CD4-positive, alpha-beta T cell treated with Interferon alpha-2 for 1 hour (primary cell): ENCODE data around the gene TTC19.
A peak's percentile ranks its signal among the peaks of the same experiment; 100 is the strongest.
"Not testable (repeated sequence)": the region's sequence is repeated elsewhere in the genome, so short reads cannot be mapped to it uniquely, and the experiment has no call there.

Experiments used
- DNase-seq, 2 donors: peaks; one replicate each; pipeline ENCODE4 v3.0.0-alpha.2; 2020 to 2022

The TTC19 gene

GRCh38 chr17:15973016-15973415, 26.6 kb upstream of the TTC19 start:
- DNase-seq, result no peak

DNA sequence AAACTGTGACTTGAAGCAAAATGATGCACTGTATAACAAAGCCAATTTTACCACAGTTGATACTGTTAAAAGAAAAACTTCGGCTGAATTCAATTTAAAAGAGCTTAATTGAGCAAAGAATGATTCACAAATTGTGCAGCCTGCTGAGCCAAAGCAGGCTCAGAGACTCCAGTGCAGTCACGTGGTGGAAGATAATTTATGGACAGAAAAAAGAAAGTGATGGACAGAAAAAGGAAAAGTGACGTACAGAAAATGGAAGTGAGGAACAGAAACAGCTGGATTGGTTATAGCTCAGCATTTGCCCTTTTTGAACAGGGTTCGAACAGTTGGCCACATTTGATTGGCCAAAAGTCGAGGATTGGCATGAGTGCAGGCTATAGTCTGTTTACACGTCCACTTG, 25.8 kb upstream of the TTC19 start:
- DNase-seq, result no peak

- DNase-seq, result no peak
These were observed 21.7 kb upstream of the TTC19 start for GRCh38 chr17:15977894-15978293.

GRCh38 chr17:15978606-15979005, 21.0 kb upstream of the TTC19 start:
- no peak for DNase-seq

GRCh38 chr17:15979013-15979412, 20.6 kb upstream of the TTC19 start:
- not testable (repeated sequence) for DNase-seq

- DNase-seq, result no peak
These were observed 18.4 kb upstream of the TTC19 start for GRCh38 chr17:15981208-15981607.

DNA sequence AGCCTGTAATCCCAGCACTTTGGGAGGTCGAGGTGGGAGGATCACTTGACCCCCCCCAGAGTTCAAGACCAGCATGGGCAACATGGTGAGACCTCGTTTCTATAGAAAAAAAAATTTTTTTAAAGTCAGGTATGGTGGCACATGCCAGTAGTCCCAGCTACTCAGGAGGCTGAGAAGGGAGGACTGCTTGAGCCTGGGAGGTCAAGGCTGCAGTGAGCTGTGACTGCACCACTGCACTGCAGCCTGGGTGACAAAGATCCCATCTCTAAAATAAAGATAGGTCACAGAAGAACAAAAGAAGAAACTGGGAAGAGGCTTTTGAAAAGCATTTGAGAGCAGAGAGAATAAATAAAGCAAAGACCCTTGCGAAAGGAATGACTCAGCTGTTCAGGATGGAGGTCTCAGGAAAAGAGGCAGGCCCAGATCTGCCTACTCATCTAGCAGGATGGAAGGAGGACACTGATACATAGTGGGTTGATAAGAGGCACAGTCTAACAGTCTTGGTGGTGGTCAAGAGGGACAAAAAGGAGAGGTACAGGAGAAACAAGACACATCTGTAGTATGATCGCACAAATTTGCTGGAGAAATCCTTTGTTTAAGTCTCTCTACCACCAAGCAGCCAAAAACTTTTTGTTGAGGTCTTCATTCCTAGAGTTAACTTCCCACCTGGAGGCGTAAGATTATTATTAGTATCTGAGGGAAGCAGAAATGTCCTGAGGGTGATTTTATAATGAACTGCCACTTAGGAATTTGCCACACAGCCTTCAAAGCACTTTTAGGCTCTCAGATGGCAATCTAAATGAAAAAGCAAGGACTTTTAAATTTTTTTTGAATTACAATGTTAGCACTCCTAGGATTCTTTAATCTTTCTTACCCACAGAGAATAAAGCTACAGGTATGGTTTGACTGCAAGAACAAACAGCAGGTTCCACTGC, 17.7 kb upstream of the TTC19 start:
- no peak for DNase-seq

DNA sequence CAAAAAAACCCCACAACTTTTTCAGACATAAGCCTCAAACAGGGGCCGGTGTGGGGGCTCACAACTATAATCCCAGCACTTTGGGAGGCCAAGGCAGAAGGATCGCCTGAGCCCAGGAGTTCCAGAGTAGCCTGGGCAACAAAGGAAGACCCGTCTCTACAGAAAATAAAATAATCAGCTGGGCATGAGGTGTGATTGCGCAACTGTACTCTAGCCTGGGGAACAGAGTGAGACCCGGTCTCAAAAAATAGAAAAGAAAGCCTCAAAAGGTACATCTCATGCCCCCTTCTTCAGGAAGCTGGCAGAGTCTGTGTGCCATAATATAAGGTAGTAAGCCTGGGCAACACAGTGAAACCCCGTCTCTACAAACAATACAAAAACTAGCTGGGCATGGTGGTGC, 3.3 kb upstream of the TTC19 start:
- no peak for DNase-seq

- DNase-seq, result no peak
These were observed 1.5 kb upstream of the TTC19 start for GRCh38 chr17:15998031-15998562.

- DNase-seq, result no peak
These were observed 577 bp downstream of the TTC19 start for GRCh38 chr17:15999974-16000827.

GRCh38 chr17:16001226-16001897, 1.7 kb downstream of the TTC19 start:
- DNase-seq, result no peak

GRCh38 chr17:16002708-16003260, 3.2 kb downstream of the TTC19 start:
- no peak for DNase-seq

- DNase-seq, result no peak
These were observed 4.2 kb downstream of the TTC19 start for GRCh38 chr17:16003841-16004240.

GRCh38 chr17:16005636-16006035, 6.0 kb downstream of the TTC19 start:
- DNase-seq, result no peak

GRCh38 chr17:16007439-16007838, 7.8 kb downstream of the TTC19 start:
- DNase-seq, result no peak

GRCh38 chr17:16013943-16014407, 14.4 kb downstream of the TTC19 start:
- no peak for DNase-seq

- no peak for DNase-seq
These were observed 19.7 kb downstream of the TTC19 start for GRCh38 chr17:16019347-16019746.

- DNase-seq, result no peak
These were observed 24.3 kb downstream of the TTC19 start for GRCh38 chr17:16023881-16024280.

DNA sequence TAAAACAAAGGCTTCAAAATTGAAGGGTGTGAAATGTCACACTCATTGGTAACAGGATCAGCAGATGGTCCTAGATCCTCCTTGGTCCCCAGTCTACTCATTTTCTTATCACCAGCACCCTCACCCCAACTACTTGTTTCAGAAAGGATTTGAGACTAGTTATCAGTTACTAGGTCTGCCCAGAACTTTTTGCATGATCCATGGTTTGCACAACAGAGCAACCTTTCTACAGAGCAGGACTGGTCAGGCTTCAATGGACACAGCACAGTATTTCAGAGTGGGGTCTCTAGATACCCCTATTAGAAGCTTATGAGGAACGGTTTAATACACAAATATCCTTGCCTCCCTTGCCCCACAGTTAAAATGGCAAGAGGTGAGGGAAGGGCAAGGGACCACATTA, 25.6 kb downstream of the TTC19 start:
- no peak for DNase-seq

GRCh38 chr17:16026895-16027294, 27.3 kb downstream of the TTC19 start:
- DNase-seq, result no peak

DNA sequence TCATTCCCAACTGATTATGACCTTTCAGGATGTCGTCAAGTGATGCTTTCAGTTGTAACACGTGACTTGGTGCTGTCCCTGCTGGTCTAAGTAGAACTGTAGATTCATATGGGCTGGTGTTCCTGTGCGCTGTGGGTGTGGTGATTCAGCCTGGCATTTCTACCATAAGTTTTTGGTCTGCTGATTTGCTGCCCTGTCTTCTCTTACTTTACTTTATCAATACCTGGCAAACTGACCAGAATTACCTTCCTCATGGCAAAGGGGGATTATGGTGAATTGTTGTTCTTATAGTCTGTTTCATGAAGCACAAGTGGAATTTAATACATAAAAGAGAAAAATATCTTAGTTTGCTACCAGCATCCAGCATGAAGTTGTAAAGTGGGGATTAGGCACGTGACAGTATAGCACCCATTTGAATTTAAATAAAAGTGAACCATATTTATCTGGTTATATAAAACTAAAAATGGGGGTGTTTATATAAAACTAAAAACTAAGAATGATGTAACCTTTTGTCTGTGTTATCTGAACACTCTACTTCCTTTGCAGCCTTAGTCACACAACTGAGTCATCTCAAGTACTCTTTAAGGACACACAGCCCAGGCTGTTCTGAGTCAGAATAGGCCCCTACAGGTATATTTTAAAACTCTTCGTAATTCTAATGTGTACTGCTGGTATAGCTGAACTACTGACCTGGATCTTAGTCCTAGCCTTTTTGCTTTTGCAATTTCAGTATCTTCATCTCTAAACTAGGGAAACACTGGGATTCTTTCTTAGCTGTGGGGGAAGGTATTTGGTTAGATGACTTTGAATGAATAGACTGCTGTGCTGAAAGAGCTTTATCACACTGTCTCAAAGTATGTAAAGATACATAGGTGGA, 28.3 kb downstream of the TTC19 start:
- DNase-seq, result peak in 1 of 2 donors; percentile 24
